AG20443 (cell line): Measurements from ENCODE around the gene UMAD1.
"Not testable (repeated sequence)": the region's sequence is repeated elsewhere in the genome, so short reads cannot be mapped to it uniquely, and the experiment has no call there.

Source experiments
- DNase-seq: peaks from one replicate; pipeline ENCODE4 v3.0.0; 2012; ENCODE audit warnings: low spot score, mixed read lengths

Gene UMAD1

DNA sequence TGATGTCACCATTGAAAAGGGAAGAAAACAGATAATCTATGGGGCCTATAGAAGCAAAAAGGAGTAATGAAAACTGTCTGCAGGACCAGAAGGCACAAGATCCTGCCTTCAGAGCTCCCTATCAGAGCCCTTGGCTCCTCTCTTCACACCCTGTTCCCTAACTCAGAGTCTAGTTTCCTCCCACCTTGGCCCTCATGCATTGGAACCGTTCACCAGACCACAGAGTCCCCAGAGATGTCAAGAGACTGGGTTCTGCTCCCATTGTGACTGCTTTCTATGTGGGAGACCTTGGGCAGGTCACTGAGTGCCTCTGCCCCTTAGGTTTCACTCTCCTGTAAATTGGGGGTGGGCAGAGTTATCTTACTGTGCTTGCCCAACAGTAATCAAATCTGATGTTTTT lies 158.0 kb downstream of the UMAD1 start:
- DNase-seq = no peak

DNA sequence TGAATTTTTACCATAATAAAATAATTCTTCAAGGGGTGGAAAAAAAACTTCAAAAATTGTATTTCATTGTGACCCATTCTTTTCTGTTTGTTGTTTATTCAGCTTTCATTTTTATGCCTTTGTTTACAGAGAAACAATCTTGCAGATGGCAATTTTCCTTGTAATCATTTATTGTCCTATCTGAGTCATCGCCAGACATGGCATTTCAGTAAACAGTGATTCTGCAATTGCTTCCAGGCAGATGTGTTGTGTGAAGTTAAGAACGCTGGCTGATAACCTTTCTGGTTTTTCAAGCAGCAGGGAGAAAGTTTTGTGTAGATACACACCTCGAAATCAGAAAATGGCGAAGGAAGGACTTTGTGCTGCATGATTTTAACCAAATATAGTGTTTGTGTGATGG lies 158.6 kb downstream of the UMAD1 start:
- DNase-seq = peak; percentile 18

DNA sequence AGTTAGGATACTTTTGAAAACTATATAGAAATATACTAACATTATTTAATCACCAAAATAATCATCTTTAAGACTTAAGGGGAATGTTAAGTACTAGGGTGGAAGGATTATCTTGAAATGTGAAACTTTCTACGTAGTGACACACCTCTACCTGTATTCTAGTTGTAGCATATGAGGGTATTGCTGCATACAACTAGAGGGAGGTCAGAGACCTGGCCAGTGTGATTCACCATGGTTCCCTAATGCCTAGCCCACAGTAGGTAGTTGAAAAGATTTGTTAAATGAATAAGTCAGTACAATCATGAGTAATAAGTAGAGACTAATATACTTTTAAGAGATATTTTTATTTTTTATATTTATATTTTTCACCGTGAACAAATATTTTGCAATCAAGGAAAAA lies 162.0 kb downstream of the UMAD1 start:
- DNase-seq = no peak

DNA sequence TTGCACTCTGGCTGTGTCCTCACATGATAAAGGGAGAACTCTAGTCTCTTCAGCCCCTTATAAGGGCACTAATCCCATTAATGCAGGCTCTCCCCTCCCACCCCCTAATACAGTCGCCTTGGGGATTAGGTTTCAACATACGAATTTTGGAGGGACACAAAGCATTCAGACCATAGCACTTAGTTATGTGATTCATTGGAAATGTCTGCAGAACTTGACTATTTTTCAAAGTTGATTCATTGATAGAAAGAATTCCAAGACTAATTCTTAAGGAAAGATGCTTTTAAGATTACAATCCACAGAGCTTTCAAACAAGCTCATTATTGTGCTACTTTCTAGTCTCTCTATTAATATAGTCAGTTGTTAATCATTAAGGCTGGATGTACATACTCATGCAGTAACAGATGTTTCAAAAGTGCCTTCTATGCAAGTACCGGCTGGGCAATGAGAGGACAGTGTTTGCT lies 163.2 kb downstream of the UMAD1 start:
- no peak for DNase-seq

DNA sequence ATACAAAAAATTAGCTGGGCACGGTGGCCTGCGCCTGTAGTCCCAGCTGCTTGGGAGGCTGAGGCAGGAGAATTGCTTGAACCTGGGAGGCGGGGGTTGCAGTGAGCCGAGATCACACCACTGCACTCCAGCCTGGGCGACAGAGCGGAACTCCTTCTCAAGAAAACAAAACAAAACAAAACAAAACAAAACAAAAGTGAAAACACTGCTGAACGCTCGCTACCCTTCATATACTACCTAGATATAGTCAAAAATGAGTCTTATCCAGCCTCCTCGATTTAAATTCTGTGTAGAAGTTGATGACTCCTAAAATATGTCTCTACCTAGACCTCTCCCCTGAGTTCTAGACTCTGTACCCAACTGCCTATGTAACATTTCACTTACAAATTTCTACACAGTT lies 164.3 kb downstream of the UMAD1 start:
- not testable (repeated sequence) for DNase-seq

DNA sequence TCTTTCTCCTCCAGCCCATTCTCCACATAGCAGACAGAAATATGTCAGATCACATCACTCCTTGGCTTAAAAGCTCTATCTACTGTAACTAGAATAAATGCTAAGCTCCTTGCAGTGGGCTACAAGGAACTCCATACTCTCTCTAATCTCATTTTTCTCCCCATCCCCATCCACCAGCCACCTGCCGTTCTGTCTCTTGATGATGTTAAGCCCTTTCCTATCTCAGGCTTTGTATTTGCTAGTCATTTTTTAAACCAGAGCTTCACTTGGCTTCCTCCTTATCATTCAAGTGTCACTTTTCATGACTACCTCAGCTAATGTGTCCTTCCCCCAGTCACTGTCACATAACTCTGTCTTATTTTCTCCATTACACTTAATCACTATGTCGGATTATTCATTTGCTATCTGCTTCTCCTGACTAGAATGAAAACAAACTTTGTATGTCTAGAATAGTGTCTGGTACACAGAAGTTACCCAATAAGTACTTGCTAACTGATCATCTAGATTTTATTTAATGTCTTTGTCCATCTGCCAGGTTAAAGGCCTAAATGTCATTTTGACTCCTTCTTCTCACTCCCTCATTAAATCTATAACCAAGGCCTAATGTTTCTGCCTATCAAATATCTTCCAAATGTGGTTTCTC lies 165.1 kb downstream of the UMAD1 start:
- no peak for DNase-seq

DNA sequence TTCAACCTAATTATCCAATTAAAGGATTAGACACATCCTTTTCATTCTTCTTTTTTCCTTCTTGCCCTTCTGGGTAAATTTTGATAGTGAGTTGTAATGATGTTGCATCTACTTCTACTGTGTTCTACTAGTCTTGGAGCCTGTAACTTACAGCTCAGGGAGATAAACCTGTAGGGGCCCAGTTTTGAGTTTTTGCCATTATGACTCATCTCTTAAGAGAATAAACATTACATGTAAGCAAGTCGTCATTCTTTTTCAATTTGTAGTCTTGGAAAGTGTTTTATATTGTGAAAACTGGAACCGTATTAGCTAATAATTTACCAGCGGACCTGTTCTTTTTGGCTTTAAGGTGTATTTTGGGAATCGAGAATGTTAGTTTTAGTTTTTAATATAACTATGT lies 167.6 kb downstream of the UMAD1 start:
- DNase-seq = no peak

DNA sequence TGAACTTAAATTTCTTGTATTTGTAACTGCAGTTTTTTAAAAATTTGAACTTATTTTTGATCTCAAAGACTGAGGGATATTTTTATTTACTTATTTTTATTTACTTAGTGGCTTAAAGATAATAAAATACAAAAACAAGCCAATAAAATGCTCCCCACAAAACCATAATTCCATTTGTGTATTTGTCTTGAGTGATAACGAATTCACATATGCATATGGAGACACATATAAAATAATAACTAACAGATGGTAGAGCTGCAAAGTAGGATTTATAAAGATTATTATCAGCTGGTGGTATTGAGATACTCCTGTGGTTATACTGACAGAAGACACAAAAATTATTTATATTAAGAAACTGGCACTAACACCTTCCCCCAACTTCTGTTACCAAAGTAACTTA lies 168.1 kb downstream of the UMAD1 start:
- no peak for DNase-seq

DNA sequence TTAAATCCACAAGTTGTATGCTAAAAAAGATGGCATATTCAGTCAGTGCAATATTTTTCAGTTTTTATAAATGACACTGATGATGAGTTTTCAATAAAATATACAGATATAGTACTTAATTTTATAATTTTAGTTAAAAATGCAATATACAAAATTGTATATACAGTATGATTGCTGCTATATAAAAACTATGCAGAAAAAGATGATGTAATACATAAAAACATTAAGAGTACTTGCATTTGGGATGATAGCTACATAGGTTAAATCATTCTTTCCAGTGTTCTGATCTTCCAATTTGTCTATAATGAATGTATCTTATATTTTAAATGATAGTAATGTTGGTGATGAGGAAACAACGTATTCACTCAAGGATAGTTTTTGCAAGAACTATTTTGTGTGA lies 169.8 kb downstream of the UMAD1 start:
- no peak for DNase-seq

DNA sequence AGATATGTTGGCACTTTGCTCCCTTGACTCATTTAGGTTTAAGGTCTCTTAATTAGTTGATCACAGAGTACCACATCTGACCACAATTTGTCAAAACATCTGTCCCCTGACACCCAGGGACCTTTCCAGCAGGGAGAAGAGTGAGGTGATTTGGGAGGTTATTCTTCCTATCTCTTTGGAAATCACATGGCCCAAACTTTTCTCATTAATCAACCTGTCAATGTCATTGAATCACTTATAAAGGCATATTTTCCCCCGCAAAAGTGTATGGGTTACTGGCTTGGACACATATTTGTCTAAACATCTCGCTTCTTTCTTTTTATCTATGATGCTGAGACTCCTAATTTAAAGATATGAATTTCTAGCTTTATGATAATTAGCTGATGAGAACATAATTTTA lies 170.3 kb downstream of the UMAD1 start:
- DNase-seq = no peak

DNA sequence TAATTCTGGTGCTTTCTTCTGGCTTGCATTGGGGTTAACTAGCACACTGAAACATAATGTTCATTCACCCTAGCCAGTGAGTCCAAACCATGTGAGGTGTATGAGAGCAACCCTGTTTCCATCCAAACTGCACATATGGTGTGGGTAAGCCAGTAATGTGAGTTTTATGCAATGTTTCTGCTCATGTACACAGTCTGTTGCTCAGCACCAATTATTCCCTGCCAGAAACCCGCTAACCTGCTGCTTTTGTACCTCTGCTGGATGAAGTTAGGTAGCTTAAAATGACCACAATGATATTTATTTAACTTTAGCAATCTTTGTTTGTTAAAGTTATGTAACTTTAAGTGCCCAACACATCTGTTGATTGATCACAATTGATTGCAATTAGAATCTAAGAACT lies 171.6 kb downstream of the UMAD1 start:
- no peak for DNase-seq

DNA sequence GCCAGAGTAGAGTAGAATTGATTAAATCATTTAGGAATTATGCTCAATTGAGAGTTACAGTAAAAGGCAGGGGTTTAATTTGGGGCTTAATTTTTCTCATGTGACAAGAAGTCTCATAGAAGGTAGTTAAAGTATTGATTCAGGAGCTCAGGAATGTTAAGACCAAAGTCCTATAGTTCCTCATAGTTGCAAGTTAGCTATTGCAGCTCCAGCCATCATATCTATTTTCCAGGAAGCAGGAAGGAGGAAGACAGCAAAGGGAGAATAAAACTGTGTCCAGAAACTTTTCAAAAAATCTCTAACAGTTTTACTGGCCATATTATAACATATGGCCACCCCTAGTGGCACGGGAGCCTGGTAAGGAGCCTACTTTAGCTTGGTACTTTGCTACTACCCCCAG lies 174.8 kb downstream of the UMAD1 start:
- DNase-seq = no peak

DNA sequence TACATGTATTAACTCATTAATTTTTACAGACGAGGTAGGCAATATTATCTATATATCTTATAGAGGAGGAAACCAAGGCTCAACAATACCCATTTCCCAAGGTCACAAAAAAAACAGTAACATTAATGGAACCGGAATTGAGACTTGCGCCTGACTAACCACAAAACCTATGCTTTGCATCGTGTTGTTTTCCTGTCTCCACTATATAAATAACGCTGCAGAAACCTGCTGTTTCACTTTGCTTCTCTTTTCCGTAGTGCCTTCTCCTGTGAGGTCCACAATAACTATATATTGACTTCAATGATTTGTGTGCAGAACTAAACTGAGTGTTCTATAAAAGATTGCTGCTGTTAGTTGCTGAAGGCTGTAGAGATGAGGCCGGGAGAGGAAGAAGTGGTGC lies 175.5 kb downstream of the UMAD1 start:
- no peak for DNase-seq

DNA sequence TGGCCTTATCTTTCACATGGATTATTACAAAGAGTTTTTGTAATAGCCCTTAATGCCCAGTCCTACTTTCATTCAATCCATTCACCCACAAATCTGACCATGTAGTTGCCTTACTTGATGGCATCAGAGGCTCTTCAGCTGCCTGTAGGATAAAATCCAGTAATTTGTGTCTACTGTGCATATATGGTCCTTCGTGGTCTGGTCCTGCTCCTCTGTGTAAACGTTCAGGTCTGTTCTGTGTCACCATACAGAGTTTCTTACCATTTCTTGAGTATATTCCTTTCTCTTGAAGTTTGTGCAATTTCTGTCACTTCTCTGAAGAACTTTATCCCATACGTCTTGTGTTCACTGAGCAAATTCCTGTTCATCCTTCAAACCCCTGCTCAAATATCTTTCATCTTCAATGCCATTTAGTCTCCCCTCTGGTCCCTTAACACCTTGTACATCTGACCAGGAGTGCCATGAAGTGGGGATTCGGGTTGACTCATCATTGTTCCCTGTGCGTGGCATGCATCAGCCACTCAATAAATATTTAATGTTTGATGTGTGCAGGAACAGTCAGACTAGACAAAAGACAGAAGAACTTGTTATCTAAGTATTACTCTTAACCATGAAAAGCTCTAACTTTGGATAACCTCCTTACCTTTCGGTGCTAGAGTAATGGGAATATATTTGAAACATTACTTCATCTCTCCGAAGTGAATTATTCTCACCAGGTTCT lies 176.4 kb downstream of the UMAD1 start:
- no peak for DNase-seq

DNA sequence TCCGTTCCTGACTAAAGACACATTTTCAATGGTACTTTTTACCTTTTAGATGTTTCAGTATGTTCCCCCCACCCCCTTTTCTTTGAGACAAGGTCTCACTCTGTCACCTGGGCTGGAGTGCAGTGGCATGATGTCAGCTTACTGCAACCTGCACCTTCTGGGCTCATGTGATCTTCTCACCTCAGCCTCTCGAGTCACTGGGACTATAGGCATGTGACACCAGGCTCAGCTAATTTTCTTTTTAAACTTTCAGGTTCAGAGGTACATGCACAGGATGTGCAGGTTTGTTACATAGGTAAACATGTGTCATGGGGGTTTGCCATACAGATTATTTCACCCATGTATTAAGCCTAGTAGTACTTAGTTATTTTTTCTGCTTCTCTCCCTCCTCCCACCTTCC lies 177.2 kb downstream of the UMAD1 start:
- no peak for DNase-seq

DNA sequence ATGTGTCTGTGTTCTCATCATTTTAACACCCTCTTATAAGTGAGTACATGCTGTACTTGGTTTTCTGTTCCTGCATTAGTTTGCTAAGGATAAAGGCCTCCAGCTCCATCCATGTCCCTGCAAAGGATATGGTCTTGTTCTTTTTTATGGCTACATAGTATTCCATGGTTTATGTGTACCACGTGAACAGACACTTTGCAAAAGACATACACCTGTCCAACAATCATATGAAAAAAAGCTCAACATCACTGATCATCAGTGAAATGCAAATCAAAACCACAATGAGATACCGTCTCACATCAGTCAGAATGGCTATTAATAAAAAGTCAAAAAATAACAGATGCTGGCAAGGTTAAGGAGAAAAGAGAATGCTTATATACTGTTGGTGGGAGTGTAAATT lies 177.6 kb downstream of the UMAD1 start:
- not testable (repeated sequence) for DNase-seq

DNA sequence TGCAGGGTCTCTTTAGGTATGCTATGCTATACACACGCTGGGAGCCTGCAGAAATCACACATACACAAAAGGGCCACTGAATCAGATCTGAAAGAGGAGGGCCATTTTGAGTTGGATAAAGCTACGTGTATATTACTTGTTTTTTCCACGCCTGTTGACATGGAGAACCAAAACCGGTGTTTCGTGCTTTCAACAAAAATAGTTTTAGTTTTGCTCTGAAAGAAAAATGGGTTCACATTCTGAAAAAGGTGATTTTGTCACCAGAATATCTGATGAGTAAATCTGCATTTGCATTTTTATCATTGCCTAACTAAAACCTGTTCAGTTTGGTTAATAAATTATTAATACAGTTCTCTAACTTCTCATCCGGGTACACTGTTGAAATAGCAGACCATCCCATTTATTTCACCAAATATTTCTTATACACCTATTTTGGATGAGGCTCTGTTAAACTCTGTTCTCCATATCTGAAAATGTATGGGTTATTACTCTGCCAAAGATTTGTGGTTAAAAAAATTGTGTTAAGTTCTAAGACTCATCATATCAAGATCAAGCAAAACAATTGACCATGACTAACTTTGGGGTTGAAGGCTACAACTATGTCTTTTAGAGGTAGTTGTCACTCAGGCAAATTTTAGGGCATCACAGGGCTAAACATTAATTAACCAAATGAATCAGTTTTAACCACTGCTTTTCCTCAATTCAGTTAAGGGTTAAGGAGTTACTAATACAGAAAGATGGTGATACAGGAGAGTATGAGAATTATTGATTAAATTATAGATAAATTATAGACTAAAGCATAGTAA lies 179.1 kb downstream of the UMAD1 start:
- DNase-seq = no peak

DNA sequence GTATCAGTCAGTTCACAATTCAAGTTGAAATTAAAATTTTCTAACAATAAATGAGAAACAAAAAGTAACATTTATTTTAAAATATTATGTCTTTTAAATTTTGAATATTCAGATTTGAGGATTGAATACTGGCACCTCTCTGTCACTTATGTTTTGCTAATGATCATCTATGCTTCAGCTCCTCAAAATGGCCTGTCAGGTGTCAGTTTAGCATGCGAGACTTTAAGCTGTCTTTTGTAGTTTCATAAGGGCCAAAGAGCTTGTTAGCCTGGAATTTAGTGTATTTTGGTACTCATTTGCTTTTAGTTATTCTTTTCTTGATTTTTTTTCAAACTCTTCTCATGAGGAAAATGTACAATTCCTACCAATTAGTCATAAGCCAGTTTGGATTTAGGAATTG lies 179.9 kb downstream of the UMAD1 start:
- no peak for DNase-seq

DNA sequence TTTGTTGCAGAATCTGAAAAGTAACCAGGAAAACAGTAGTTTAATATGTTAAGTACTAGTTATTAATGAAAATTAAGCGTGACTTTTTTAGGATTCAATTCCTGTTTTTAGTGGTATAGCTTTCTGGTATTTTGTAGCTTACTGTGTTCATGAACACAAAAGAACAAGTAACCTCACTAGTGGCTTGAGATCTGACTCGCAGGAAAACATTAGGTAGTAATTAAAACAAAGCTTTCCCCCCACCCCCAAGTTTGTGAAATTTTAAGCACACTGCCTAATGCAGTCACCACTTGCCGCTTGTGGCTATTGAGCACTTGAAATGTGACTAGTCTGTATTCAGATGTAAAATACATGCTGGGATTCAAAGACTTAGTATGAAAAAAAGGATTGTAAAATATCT lies 180.4 kb downstream of the UMAD1 start:
- DNase-seq = no peak

DNA sequence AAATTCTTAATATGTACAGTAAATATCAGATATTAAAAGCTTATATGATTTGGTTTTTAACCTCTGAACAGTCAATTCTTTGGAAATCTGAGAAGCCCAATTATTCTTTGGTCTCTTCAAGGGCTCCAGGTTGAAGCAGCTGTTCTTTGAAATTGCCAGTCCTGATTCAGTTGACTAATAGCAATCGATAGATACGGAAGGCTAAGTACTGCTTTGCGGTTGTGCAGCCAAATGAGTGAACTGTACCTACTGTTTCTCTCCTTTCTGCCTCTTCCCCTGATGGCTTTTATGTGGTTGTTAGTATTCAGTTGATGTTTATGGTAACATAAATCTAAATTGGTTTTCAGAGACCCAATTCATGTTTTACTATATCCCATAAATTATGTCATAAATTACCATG lies 181.0 kb downstream of the UMAD1 start:
- no peak for DNase-seq

DNA sequence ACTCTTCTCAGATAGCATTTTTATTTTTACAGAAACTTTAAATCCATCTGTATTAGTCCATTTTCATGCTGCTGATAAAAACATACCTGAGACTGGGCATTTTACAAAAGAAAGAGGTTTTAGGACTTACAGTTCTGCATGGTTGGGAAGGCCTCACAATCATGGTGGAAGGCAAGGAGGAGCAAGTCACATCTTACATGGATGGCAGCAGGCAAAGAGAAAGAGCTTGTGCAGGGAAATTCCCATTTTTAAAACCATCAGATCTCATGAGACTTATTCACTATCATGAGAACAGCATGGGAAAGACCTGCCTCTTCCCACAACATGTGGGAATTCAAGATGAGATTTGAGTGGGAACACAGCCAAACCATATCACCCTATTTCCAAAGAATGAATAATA lies 184.7 kb downstream of the UMAD1 start:
- DNase-seq = not testable (repeated sequence)

DNA sequence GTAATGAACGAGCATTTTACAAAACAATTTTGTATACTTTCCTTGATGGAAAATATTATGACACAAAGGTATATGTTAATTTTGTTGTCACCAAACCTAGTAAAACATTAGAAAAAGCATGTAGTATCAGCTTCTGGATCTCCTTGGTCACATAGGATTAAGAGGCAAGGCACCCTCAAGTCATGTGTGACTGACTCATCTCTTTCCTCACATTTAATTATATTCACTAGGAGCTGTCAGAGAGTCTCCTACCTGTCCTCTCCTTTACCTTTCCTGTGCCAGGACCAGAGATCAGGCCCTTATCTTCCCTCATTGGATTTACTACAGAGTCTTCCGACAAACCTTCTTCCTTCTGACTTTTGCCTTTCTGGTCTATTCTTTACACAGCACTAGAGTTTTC lies 189.1 kb downstream of the UMAD1 start:
- DNase-seq = no peak
